Measurements from ENCODE around the gene VPS26A. TPM values are rescaled to one million over a fixed set of nuclear protein-coding genes. Genes with fewer than 3 reads are reported as not detected.

VPS26A gene
- total RNA-seq, 1 donor from 2014 or later, result 61.6 TPM

- Histone ChIP-seq H3K9me3 (ENCODE audit: insufficient read depth, low read depth, low read length) (no peaks in the 10 kb centered on the region), H3K36me3 (ENCODE audit: insufficient read depth, low read length) (no peaks in the 10 kb centered on the region), H3K9ac (ENCODE audit: low read length) (peak overlapping the region; percentile 46), H4K20me1 (ENCODE audit: insufficient read depth, low read length) (no peaks in the 10 kb centered on the region), H3K4me2 (ENCODE audit: low read length) (peak overlapping the region; percentile 11), H2AFZ (ENCODE audit: low read depth, low read length) (no peak overlapping the region), H3K27ac (ENCODE audit: low read depth, low read length) (peak overlapping the region; percentile 85), H3K4me3 (ENCODE audit: insufficient read depth, low read depth, low read length) (no peak overlapping the region), H3K79me2 (ENCODE audit: insufficient read depth, low read length) (no peaks in the 10 kb centered on the region), H3K4me1 (ENCODE audit: insufficient read depth, low read length) (peaks cover 6% of the 10 kb centered on the region), H3K27me3 (ENCODE audit: insufficient read depth, low read length) (peaks cover 2% of the 10 kb centered on the region)
- no peak overlapping the region for H3K4me3 Mint-ChIP-seq (ENCODE audit: unreplicated experiment)
- peak; percentile 50 for FAIRE-seq
- peak; percentile 93 for DNase-seq (ENCODE audit: low read depth)
- H3K27me3 Mint-ChIP-seq (ENCODE audit: low read depth, unreplicated experiment), result no peaks in the 10 kb centered on the region
- peaks cover 28% of the 10 kb centered on the region for H3K4me1 Mint-ChIP-seq (ENCODE audit: low read depth, unreplicated experiment)
- H3K27ac Mint-ChIP-seq (ENCODE audit: unreplicated experiment), result peak overlapping the region; percentile 95
- H3K36me3 Mint-ChIP-seq (ENCODE audit: low read depth, unreplicated experiment), result no peaks in the 10 kb centered on the region
- TF ChIP-seq CTCF (IDR thresholded peaks at IDR 0.05; ENCODE audit: insufficient read depth, low read depth, low read length), result no peak
- no peaks in the 10 kb centered on the region for H3K9me3 Mint-ChIP-seq (ENCODE audit: unreplicated experiment)
These were observed 93.3 kb downstream of the VPS26A start for GRCh38 chr10:69217119-69217754.

- Mint-ChIP-seq H3K27me3 (ENCODE audit: low read depth, unreplicated experiment) (no peaks in the 10 kb centered on the region), H3K4me1 (ENCODE audit: low read depth, unreplicated experiment) (peaks cover 26% of the 10 kb centered on the region), H3K4me3 (ENCODE audit: unreplicated experiment) (no peak overlapping the region), H3K9me3 (ENCODE audit: unreplicated experiment) (no peaks in the 10 kb centered on the region), H3K27ac (ENCODE audit: unreplicated experiment) (peak overlapping the region; percentile 87), H3K36me3 (ENCODE audit: low read depth, unreplicated experiment) (no peaks in the 10 kb centered on the region)
- H2AFZ ChIP-seq (ENCODE audit: low read depth, low read length), result no peak overlapping the region
- no peak overlapping the region for H3K9ac ChIP-seq (ENCODE audit: low read length)
- FAIRE-seq (no peak), DNase-seq (ENCODE audit: low read depth) (no peak)
- no peaks in the 10 kb centered on the region for H3K9me3 ChIP-seq (ENCODE audit: insufficient read depth, low read depth, low read length)
- H3K36me3 ChIP-seq (ENCODE audit: insufficient read depth, low read length), result no peaks in the 10 kb centered on the region
- no peak overlapping the region for H3K27ac ChIP-seq (ENCODE audit: low read depth, low read length)
- H4K20me1 ChIP-seq (ENCODE audit: insufficient read depth, low read length), result no peaks in the 10 kb centered on the region
- H3K27me3 ChIP-seq (ENCODE audit: insufficient read depth, low read length), result peaks cover 2% of the 10 kb centered on the region
- H3K79me2 ChIP-seq (ENCODE audit: insufficient read depth, low read length), result no peaks in the 10 kb centered on the region
- H3K4me2 ChIP-seq (ENCODE audit: low read length), result no peak overlapping the region
- no peak overlapping the region for H3K4me3 ChIP-seq (ENCODE audit: insufficient read depth, low read depth, low read length)
- TF ChIP-seq EZH2 (IDR thresholded peaks at IDR 0.05; ENCODE audit: insufficient read depth, low read length), result no peak
- TF ChIP-seq CTCF (IDR thresholded peaks at IDR 0.05; ENCODE audit: insufficient read depth, low read depth, low read length), result no peak
- H3K4me1 ChIP-seq (ENCODE audit: insufficient read depth, low read length), result peaks cover 12% of the 10 kb centered on the region
These were observed 94.9 kb downstream of the VPS26A start for GRCh38 chr10:69218831-69219230.

- no peaks in the 10 kb centered on the region for H3K27me3 ChIP-seq (ENCODE audit: insufficient read depth, low read length)
- H3K4me1 ChIP-seq (ENCODE audit: insufficient read depth, low read length), result peaks cover 12% of the 10 kb centered on the region
- H3K4me3 ChIP-seq (ENCODE audit: insufficient read depth, low read depth, low read length), result no peak within 1 kb of the TSS
- Mint-ChIP-seq H3K27me3 (ENCODE audit: low read depth, unreplicated experiment) (no peaks in the 10 kb centered on the region), H3K36me3 (ENCODE audit: low read depth, unreplicated experiment) (no peaks in the 10 kb centered on the region), H3K27ac (ENCODE audit: unreplicated experiment) (peak within 1 kb of the TSS; percentile 80), H3K9me3 (ENCODE audit: unreplicated experiment) (no peaks in the 10 kb centered on the region), H3K4me1 (ENCODE audit: low read depth, unreplicated experiment) (peaks cover 30% of the 10 kb centered on the region), H3K4me3 (ENCODE audit: unreplicated experiment) (peak within 1 kb of the TSS; percentile 51)
- no peak for TF ChIP-seq CTCF (IDR thresholded peaks at IDR 0.05; ENCODE audit: insufficient read depth, low read depth, low read length)
- no peak for TF ChIP-seq EZH2 (IDR thresholded peaks at IDR 0.05; ENCODE audit: insufficient read depth, low read length)
- H3K9ac ChIP-seq (ENCODE audit: low read length), result no peak within 1 kb of the TSS
- FAIRE-seq, result no peak
- H4K20me1 ChIP-seq (ENCODE audit: insufficient read depth, low read length), result no peaks in the 10 kb centered on the region
- no peak within 1 kb of the TSS for H3K4me2 ChIP-seq (ENCODE audit: low read length)
- H3K36me3 ChIP-seq (ENCODE audit: insufficient read depth, low read length), result no peaks in the 10 kb centered on the region
- H3K79me2 ChIP-seq (ENCODE audit: insufficient read depth, low read length), result no peaks in the 10 kb centered on the region
- no peaks in the 10 kb centered on the region for H3K9me3 ChIP-seq (ENCODE audit: insufficient read depth, low read depth, low read length)
- no peak for DNase-seq (ENCODE audit: low read depth)
- no peak within 1 kb of the TSS for H3K27ac ChIP-seq (ENCODE audit: low read depth, low read length)
- no peak within 1 kb of the TSS for H2AFZ ChIP-seq (ENCODE audit: low read depth, low read length)
These were observed 96.1 kb downstream of the VPS26A start, which contains the start of gene HKDC1 for GRCh38 chr10:69220041-69220451. Gene HKDC1, plus strand, starts transcription at chr10:69220332. Its CDS starts 104 bp downstream, at chr10:69220436.
